Daoy (cell line): ENCODE data around the gene CALCOCO1. TPM values are rescaled to one million over a fixed set of nuclear protein-coding genes. Genes with fewer than 3 reads are reported as not detected.

Experiments
- DNase-seq: peaks from one replicate; pipeline ENCODE4 v3.0.0-alpha.2; 2015; ENCODE audit warnings: low read depth
- total RNA-seq: library from RNA; depleted of rRNA; stranded (reverse); fragments of >200 nt; shearing (Covaris generic); gene quantifications from 2 replicates; pipeline ENCODE4 v1.2.3, GENCODE V29; 2014; rRNA removed

CALCOCO1 gene
- total RNA-seq, 1 experiment from 2014 or later, result 21.4 TPM

- DNase-seq, result no peak
Observed at GRCh38 chr12:53664191-53664590, 63.1 kb downstream of the CALCOCO1 start.

- no peak for DNase-seq
Observed at GRCh38 chr12:53660041-53660440, 67.2 kb downstream of the CALCOCO1 start.

GRCh38 chr12:53659571-53659981 lies 67.7 kb downstream of the CALCOCO1 start:
- no peak for DNase-seq

GRCh38 chr12:53659011-53659551 lies 68.2 kb downstream of the CALCOCO1 start:
- DNase-seq, result peak; percentile 83

Other genes with a start within 250 kb of the CALCOCO1 start
- gene MAP3K12, start 228.0 kb downstream of the CALCOCO1 start, total RNA-seq, result 5.6 and 5.7 TPM in 2 replicates
- gene TARBP2, start 226.2 kb downstream of the CALCOCO1 start, total RNA-seq, result 58.1 and 75.8 TPM in 2 replicates
- gene NPFF, start 220.0 kb downstream of the CALCOCO1 start, total RNA-seq, result not detected in 2 replicates
- 4.1 and 7.7 TPM in 2 replicates for gene ATF7, start 101.1 kb downstream of the CALCOCO1 start, total RNA-seq
- 351 and 471 TPM in 2 replicates for gene ATP5MC2, start 51.4 kb downstream of the CALCOCO1 start, total RNA-seq
- not detected in 2 replicates for gene CISTR, start 24.5 kb upstream of the CALCOCO1 start, total RNA-seq
- 2.5 and 2.8 TPM in 2 replicates for gene HOXC13, start 211.4 kb upstream of the CALCOCO1 start, total RNA-seq
- gene HOXC12, start 227.5 kb upstream of the CALCOCO1 start, total RNA-seq, result 4.3 and 6.0 TPM in 2 replicates
- 1.5 and 2.6 TPM in 2 replicates for gene HOXC11, start 245.7 kb upstream of the CALCOCO1 start, total RNA-seq
- gene HOTAIR, start 247.5 kb upstream of the CALCOCO1 start, total RNA-seq, result 1.5 and 2.2 TPM in 2 replicates